Measurements from ENCODE around the gene VSTM2L. TPM values are rescaled to one million over a fixed set of nuclear protein-coding genes. Genes with fewer than 3 reads are reported as not detected.

Gene VSTM2L
- total RNA-seq, 1 experiment from 2014 or later: 0.48 TPM

GRCh38 chr20:37987602-37988290 lies 84.8 kb downstream of the VSTM2L start:
- DNase-seq (ENCODE audit: low read depth): peak; percentile 35

GRCh38 chr20:37988306-37988954 lies 85.5 kb downstream of the VSTM2L start:
- peak; percentile 36 for DNase-seq (ENCODE audit: low read depth)

GRCh38 chr20:37989601-37990295 lies 86.8 kb downstream of the VSTM2L start:
- DNase-seq (ENCODE audit: low read depth): peak; percentile 28

- peak; percentile 96 for DNase-seq (ENCODE audit: low read depth)
Observed at GRCh38 chr20:37990571-37991151, 87.7 kb downstream of the VSTM2L start.

- DNase-seq (ENCODE audit: low read depth): no peak
Observed at GRCh38 chr20:37991157-37991866, 88.4 kb downstream of the VSTM2L start.

GRCh38 chr20:37991908-37992307 lies 89.0 kb downstream of the VSTM2L start:
- DNase-seq (ENCODE audit: low read depth): no peak

GRCh38 chr20:37992802-37993409 lies 90.0 kb downstream of the VSTM2L start:
- peak; percentile 91 for DNase-seq (ENCODE audit: low read depth)

- DNase-seq (ENCODE audit: low read depth): peak; percentile 59
Observed at GRCh38 chr20:37994512-37994911, 91.6 kb downstream of the VSTM2L start.

Other genes starting within 250 kb of the VSTM2L start
- 47.7 and 57.9 TPM in 2 replicates for gene CTNNBL1, start 209.1 kb upstream of the VSTM2L start, total RNA-seq (2014; rRNA removed; shearing (Covaris generic))
- 30.6 and 36.4 TPM in 2 replicates for gene TTI1, start 130.3 kb downstream of the VSTM2L start, total RNA-seq (2014; rRNA removed; shearing (Covaris generic))
- 21.5 and 22.3 TPM in 2 replicates for gene RPRD1B, start 130.6 kb downstream of the VSTM2L start, total RNA-seq (2014; rRNA removed; shearing (Covaris generic))